GM21528 (cell line): ENCODE results near the gene ZNF618.

ENCODE experiments used
- ATAC-seq: cut with Tn5 transposase; IDR thresholded peaks from one replicate; pipeline ENCODE4 v1.9.1; 2021; ENCODE audit warnings: mild to moderate bottlenecking, moderate library complexity; ENCODE audit not compliant: unreplicated experiment, low FRiP score

ZNF618 gene

GRCh38 chr9:113909421-113909820, 33.3 kb downstream of the ZNF618 start:
- no peak for ATAC-seq

GRCh38 chr9:113910036-113910639, 34.0 kb downstream of the ZNF618 start:
- no peak for ATAC-seq

- ATAC-seq: no peak
Measured at GRCh38 chr9:113911850-113912557, 35.9 kb downstream of the ZNF618 start.

- no peak for ATAC-seq
Measured at GRCh38 chr9:113912816-113913215, 36.7 kb downstream of the ZNF618 start.

GRCh38 chr9:113913426-113914195, 37.5 kb downstream of the ZNF618 start:
- no peak for ATAC-seq

GRCh38 chr9:113914517-113914916, 38.4 kb downstream of the ZNF618 start:
- no peak for ATAC-seq

GRCh38 chr9:113915817-113916434, 39.8 kb downstream of the ZNF618 start:
- ATAC-seq: no peak

- ATAC-seq: no peak
Measured at GRCh38 chr9:113916931-113917330, 40.8 kb downstream of the ZNF618 start.

- ATAC-seq: no peak
Measured at GRCh38 chr9:113918697-113919350, 42.7 kb downstream of the ZNF618 start.

GRCh38 chr9:113919382-113919781, 43.3 kb downstream of the ZNF618 start:
- no peak for ATAC-seq

- ATAC-seq: no peak
Measured at GRCh38 chr9:113919871-113920270, 43.8 kb downstream of the ZNF618 start.

- no peak for ATAC-seq
Measured at GRCh38 chr9:113920872-113921271, 44.8 kb downstream of the ZNF618 start.

- no peak for ATAC-seq
Measured at GRCh38 chr9:113921396-113921925, 45.4 kb downstream of the ZNF618 start.

GRCh38 chr9:113922160-113922559, 46.1 kb downstream of the ZNF618 start:
- ATAC-seq: no peak

GRCh38 chr9:113926211-113926610, 50.1 kb downstream of the ZNF618 start:
- ATAC-seq: no peak

- ATAC-seq: no peak
Measured at GRCh38 chr9:113927277-113927676, 51.2 kb downstream of the ZNF618 start.

GRCh38 chr9:113928269-113928668, 52.2 kb downstream of the ZNF618 start:
- no peak for ATAC-seq

- no peak for ATAC-seq
Measured at GRCh38 chr9:113929634-113930389, 53.7 kb downstream of the ZNF618 start.

- ATAC-seq: no peak
Measured at GRCh38 chr9:113930390-113930783, 54.3 kb downstream of the ZNF618 start.

- no peak for ATAC-seq
Measured at GRCh38 chr9:113931140-113931539, 55.0 kb downstream of the ZNF618 start.
